HG02885 (cell line): Measurements from ENCODE around the gene EML6.
A peak's percentile ranks its signal among the peaks of the same experiment; 100 is the strongest.
"Not testable (repeated sequence)": the region's sequence is repeated elsewhere in the genome, so short reads cannot be mapped to it uniquely, and the experiment has no call there.

ENCODE experiments used
- ATAC-seq: cut with Tn5 transposase; IDR thresholded peaks from one replicate; pipeline ENCODE4 v1.9.1; 2021; ENCODE audit warnings: mild to moderate bottlenecking; ENCODE audit not compliant: unreplicated experiment, poor library complexity

The EML6 gene

DNA sequence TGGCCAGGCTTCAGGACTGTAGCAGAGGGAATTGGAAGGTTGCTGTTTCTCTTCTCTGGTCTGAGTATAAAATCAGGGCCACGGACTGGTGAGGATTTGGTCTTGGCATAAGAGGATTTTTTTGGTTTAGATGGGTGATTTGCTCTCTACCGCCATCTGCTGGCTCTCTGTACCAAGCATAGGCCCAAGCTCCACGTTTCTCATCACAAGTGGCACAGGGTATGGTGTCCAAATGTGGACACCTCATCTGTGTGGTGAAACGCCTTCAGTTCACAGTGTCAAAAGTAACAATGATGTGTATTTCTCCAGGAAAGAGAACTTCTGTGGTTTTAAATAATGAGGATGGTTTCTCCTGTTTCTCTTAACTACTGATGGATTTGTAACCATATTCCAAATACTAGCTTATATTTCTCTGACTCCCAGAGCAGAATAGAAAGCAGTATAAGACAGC, 115.1 kb downstream of the EML6 start:
- peak; percentile 87 for ATAC-seq

DNA sequence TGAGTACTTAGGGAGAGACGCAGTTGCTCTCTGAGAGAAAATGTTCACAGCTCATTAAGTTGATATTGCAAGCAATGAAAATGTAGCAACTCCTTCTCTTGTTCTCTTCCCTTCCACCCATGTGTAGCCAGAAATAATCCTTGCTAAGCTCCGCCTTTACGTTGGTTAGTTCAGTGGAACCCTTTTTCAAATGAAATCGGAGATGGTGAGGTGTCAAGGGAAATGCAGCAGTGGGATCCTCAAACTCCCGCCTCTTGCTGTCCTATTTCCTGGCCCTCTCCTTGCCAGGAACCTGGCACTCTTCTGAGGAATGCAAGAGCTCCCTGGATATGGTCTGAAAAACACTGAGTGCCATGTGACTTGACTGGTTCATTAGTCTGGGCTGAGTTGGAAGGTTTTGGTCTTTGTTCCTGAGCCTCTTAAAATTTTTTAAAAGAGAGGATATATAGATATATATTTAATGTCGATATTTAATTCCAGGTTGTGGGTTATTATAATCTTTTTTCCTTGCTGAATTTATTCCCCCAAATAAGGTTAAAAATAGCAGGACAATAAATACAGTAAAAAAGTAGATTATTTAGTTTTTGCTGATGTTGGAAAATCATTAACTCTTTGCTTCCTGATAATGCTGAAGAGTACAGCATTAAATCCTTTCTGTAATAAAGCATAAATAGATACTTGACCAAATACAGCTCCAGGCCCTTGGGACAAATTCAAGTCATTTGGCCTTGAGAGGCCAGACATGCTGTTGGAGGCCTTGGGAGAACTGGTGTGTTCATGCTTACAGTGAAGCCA, 116.2 kb downstream of the EML6 start:
- no peak for ATAC-seq

DNA sequence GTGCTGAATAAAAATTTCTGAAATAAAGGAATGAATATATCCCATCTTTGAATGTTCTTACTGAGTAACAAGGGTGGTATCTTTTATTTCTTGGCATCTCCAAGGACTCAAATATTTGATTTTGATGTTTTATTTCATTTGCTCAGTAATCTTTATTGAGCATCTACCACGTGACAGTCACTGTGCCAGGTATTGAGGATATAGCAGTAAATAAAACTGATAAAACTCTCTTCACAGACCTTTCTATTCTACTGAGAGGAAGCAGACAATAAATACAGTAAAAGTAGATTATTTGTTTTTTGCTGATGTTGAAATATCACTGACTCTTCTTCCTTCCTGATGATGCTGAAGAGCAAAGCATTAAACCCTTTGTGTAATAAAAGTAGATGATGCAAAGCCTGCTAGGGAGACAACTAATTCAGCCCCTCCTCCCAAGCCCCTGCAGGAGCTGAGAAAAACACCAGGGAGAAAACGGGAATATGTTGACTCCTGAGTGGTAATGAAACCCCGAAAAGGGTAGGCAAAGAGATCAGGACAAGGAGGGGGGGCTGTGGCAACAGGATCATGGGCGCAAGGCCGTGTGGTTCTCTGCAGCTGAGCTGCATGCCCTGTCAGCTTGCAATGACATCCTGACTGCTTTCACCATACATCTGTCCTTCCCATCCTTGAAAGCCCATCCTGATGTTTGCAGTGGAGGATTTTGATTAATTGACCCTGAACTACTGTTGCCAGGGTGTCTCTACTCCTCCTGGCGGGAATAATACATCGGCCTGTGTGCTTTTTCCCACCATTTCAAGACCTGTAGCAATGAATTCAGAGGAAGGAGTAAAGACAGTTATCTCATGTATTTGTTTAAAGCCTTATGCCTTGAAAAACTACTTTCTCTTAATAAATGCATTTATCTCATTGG, 117.4 kb downstream of the EML6 start:
- no peak for ATAC-seq

DNA sequence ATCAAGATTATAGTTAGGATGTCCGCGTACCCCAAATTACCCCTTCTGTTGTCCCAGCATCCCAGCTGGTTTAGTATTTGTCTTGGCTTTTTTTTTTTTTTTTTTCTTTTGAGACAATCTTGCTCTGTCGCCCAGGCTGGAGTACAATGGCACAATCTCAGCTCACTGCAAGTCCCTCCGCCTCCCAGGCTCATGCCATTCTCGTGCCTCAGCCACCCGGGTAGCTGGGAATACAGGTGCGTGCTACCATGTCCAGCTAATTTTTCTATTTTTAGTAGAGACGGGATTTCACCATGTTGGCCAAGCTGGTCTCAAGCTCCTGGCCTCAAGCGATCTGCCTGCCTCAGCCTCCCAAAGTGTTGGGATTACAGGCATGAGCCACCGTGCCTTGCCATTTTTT, 118.0 kb downstream of the EML6 start:
- not testable (repeated sequence) for ATAC-seq

DNA sequence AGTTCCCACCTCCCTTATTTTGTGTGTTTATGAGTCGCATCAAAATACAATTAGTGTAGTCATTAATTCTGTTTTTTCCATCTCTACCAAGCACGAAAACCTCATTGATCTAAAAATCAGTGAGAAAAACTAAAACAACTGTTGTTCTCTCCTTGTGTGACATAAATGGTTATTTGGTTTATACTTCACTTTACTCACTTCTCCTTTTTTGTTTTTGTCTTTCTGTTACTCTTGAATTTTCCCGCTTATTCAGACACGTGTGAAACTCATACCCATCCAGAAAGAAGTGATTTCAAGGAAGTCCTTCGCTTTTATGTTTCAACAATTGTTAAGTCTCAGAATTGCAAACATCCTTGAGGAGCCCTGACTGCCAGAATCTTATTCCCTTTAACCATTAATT, 121.6 kb downstream of the EML6 start:
- peak; percentile 40 for ATAC-seq

DNA sequence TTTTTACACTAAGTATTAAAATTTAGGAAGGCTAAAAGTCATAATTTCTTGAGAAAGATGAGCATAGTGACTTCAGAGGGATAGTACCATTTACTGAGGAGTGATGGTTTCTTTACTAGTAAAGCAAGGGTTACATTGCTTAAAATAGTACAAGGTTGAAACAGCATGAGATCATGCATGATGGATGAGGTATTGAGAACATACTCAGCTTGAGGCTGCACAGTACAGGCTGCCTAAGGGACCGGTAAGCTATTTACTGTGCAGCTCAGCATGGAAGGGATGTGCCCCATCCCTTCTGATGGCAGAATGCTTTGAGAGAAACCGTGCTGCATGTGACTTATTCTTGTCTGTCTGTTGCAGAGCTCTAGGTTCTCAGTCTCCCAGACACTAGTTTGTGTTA, 122.1 kb downstream of the EML6 start:
- peak; percentile 87 for ATAC-seq

DNA sequence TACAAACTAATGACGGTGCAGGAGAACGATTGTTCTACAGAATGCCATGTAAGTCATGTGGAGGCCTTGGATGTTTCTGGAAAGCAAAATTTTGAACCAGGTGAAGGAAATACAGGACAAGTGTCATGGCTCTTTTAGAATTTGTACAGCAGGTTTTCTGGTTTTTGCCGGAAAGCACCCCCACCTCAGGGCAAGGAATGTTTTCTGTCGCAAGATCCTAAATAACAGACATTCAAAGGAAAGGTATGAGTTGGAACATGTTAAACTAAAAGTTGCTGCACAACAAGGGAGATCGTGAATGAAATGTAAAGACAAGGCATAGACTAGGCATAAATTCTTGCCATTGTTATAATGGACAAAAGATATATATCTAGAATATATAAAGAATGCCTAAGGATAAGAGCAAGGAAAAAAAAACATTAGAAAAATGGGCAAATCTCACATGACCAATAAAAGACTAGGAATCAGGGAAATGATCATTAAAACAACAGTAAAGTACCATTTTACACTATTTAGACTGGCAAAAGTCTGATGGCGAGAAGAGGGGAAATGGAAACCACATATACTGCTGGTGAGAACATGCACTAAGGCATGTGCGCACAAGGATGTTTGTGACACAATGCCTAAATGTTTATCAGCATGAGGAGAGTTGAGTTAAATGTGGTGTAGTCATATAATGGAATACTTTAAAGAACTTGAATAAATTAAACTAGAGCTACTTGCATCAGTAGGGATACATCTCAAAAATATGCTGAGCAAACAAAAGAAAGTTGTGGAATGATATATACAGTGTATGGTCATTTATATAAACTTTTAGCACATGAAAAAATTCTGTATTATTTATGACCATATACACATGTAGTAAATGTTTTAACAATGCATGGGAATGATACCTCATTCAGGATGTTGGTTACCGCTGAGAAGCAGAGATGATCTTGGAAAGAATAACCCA, 127.0 kb downstream of the EML6 start:
- ATAC-seq = no peak

DNA sequence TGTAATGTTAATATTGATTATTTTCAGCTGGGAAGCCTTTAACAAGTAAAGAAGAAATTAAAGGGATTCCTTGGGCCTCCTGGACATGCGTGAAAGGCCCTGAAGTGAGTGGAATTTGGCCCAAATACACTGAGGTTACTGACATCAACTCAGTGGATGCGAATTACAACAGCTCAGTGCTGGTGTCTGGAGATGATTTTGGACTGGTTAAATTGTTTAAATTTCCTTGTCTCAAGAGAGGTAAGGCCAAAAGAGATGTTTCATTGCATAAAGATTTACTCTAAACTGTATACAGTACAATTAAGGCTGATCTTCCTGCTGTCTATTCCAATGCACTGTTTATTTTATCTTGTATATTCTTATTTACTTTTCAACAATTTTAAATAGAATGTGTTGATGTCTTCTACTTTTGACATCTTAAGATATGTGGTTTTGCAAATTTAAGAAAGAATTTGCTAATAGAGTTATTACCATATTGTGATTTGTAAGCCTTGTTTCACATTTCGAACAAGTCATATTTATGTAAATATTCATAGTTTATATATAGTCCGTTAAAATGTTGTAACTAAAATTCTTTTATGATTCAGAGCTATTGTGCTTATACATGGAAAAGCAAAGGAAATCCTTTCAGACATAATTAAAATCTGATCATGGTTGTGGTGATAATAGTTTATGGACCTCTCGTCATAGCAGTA, 130.3 kb downstream of the EML6 start:
- no peak for ATAC-seq

DNA sequence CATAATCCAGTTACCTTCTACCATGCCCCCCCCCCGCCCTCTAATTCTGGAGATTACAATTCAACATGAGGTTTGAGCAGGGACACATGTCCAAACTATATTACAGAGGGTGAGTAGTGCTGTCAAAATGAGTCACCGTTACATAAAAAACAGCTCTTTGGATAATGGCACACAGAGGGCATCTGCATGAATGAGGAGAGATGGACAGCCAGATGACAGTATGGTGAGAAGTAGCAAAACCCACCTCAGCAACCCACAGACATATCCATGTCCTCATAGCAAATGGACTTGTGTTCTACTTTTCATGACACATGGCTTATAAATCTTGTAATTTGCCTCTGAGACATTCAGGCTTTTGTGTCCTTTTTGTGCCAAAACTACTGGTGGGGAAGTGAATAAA, 132.0 kb downstream of the EML6 start:
- ATAC-seq = no peak

DNA sequence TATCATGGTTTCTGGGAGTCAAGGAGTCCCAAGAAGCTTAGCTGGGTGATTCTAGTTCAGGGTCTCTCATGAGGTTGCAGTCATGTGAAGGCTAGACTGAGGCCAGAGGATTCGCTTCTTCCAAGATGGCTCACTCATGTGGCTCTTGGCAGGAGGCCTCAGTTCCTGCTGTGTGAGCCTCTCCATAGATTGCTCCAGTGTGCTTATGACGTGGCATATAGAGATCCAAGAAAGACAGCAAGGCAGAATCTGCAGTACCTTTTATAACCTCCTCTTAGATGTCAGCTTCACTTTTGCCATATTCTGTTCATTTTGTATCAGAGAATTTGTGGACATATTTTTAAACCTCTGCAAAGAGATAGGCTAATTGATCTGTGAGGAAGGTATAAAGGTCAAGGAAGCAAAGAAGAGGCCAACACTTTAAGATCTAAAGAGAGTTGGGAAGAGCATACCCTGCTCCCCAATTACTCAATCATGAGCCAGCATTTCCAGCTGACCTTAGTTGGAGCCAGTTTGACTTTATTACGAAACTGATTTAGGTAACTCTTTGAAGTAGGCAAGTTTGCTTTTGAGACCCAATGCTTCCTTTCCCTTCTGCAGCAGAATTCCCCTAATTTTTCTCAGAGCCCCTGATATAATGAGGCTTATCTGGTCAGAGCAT, 134.7 kb downstream of the EML6 start:
- ATAC-seq = no peak

DNA sequence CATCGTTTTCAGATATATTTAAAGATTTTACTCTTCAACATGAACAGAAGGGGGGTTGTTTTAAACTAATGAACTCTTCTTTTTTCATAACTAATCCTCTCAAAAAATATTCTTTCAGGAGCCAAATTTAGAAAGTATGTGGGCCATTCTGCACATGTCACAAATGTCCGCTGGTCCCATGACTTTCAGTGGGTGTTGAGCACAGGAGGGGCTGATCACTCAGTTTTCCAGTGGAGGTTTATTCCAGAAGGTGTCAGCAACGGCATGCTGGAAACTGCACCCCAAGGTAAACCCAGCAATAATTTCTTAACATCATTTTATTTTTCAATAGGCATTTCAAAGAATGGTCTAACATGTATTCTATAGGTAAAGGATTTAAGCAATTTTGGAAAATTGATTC, 136.0 kb downstream of the EML6 start:
- ATAC-seq = no peak

DNA sequence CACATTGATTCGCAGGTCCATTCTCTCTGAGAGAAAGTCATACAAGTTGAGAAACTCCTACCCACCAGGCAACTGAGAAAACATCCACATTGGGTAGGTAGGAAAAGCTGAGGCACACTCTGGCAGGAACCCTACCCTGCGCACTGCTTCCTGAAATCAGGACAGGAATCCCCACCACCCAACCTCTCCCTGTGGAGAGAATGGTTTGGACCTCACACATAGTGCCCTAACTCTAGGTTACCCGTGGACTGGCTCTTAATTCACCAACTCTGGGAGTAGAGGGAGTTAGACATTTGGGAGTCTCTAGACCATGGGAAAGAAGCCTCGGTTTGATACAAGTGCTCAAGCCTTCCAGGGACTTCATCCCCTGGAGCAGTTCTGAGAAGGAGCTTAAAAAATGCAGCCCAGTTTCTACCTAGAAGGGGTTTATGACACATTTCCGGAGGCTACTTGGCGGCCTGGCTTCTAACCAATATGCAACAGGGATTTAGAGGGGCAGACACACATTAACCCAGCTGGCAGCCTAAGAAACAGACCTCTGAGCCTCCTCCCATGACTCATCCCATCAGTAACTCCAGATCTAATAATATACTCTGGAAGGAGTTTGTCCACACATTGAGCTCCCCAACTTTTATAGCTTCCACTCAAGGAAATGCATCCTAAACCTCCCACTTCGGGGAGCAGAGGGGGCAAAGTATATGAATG, 136.7 kb downstream of the EML6 start:
- no peak for ATAC-seq

DNA sequence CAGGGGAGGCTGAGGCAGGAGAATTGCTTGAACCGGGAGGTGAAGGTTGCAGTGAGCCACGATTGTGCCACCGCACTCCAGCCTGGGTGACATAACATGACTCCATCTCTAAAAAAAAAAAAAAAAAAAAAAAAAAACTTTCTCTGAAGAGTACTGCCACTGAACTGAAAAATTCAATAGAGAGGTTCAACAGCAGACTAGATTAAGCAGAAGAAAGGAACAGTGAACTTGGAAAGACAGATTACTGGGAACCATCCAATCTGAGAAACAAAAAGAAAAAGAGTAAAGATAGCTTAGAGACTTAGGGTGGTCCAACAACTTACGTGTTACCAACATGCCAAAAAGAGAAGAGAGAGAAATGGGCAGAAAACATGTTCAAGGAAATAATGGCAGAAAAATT, 138.8 kb downstream of the EML6 start:
- no peak for ATAC-seq

DNA sequence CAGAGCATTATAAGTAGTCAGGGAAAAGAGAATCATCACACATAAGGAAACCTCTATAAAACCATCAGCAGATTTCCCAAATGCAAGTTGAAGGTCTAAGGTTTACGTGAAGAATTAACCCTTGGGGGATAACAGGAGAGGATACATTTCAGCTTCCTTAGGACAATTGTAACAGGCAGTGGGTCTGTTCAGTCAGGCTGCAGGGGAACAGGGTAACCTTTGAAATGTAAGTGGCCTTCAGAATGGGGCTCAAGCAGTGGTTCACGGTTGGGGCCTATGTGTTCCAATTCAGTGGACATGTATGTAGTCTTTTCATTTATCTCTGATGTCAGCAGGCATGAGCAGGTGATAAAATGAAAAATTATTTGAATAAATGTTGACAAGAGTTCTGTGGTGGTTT, 139.3 kb downstream of the EML6 start:
- no peak for ATAC-seq

DNA sequence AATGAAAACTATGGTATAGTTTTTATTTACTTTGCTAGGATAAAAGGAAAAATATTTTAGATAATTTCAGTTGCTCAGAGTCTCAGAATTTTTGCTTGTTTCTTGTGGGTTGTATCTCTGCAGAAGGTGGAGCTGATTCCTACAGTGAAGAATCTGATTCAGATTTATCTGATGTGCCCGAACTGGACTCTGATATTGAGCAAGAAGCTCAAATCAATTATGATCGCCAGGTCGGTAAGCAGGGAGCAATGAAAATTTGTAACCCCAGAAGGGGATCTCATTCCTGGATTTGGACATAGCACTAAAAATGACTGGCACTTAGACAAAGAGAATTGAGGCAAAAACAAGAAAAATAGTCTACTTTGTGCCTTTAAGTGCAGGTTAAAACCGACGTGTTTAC, 140.2 kb downstream of the EML6 start:
- ATAC-seq = no peak

DNA sequence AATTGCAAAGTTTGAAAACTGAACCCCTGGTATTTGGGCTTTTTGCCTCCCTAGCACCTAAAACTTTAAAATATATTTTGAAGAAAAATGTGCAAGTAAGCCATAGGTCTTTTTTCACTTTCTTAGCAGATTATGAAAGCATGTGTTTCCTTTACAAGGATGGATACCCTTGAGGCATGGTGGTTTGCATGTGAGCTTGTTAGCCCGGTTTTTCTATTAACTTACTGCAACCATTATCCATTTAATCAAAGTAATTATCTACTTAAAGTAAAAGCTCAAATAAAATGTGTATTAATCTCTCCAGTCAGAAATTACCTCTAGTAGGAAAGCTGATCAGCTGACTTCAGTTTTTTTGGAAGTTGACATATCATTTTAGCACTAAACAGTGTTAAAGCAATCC, 140.6 kb downstream of the EML6 start:
- ATAC-seq = no peak

DNA sequence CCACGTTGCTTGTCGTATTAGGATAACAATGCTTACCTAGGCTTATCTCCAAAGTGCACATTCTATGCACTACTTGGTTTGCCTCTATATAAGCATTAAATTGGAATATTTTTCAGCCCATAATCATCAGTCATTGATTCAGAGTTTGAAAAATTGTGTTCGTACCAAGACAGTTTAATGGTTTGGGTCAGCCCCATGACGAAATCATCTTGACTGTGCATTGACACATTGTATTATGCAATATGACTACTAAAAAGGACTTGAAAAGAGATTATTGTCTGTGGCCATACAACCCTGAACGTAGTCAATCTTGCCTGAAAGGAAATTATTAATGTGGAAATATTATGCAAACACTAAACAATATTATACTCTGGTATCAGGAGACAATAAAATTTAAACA, 141.3 kb downstream of the EML6 start:
- ATAC-seq = no peak

DNA sequence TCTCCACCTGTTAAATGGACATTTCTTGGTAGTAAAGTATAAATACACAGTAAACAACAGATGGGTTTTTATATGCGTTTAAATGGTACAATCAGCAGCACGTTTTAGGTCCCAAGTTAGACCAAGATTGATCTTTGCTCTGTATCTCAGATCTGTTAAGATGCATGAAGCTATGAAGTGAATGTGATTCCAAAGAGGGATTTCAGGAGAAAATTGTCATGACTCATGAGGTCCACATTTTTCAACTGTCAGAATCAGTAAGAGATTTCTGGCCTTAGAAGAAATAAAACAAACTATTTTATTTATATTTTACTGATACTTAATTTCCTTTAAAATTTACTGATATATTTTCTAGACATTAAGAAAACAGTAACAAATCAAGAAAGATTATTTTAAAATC, 142.7 kb downstream of the EML6 start:
- no peak for ATAC-seq

DNA sequence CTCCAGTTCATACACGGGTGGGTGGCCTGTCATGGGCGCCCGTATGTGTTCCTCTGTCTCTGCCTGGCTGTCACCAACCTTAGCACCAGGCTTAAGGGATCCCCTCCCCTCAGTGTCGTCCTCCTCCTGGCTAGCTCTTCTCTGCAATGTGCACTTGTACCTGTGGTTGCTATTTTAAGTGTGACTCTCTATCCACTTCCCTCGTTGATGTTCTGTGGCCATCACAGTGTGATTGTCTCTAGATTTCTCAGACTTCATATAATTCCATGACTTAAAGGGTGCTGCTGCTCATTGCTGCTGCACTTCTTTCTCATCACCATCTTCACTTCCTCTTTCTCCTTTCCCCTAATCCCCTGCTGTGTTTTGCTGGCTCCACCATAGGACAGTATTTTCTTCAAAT, 143.4 kb downstream of the EML6 start:
- ATAC-seq = peak; percentile 95
